Measurements from ENCODE around the gene MDH1B. TPM values are rescaled to one million over a fixed set of nuclear protein-coding genes. Genes with fewer than 3 reads are reported as not detected.
A peak's percentile ranks its signal among the peaks of the same experiment; 100 is the strongest.
"Not testable (repeated sequence)": the region's sequence is repeated elsewhere in the genome, so short reads cannot be mapped to it uniquely, and the experiment has no call there.

The MDH1B gene
- polyA plus RNA-seq, 4 donors = 12.7 to 15.2 (median 13.2) TPM

DNA sequence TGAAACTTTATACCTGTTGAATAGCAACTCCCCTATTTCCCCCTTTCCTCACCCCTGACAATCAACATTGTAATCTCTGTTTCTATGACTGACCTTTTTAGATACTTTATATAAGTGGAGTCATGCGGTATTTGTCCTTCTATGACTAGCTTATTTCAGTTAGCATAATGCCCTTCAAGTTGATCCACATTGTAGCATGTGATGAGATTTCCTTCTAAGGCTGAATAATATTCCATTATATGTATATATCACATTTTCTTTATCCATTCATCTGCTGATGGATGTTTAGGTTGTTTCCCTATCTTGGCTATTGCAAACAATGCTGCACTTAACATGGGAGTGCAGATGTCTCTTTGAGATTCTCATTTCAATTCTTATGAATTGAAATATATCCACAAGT lies 9.7 kb upstream of the MDH1B start:
- no peak for DNase-seq (ENCODE audit: low read depth in 4 of 4, low spot score in 3 of 4)

DNA sequence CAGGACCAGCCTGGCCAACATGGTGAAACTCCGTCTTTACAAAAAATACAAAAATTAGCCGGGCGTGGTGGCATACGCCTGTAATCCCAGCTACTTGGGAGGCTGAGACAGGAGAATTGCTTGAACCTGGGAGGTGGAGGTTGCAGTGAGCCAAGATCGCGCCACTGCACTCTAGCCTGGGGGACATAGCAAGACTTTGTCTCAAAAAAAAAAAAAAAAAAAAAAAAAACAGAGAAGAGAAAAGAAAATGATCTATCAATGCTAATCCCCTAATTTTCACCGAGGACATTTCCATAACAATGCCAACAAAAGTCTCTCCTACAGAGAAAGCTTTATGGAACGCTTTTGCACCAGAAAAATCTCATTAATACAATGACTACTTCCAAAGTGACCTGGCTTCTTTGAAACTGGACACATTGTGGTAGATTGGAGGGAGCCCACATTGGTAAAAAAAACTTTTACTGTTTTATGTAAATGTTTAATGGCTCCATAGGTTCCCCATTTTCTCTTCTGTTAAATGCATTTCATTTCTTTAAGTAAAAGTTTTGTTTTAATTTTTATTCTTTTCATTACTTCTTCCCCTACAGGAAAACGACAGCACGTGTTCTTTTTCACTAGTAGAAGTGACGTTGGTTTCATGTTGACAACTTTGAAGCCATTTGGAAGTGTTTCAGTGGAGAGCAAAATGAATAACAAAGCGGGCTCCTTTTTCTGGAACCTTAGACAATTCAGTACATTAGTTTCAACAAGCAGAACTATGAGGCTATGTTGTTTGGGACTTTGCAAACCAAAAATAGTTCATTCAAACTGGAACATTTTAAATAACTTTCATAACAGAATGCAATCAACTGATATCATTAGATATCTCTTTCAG lies 1.2 kb upstream of the MDH1B start:
- no peak for DNase-seq (ENCODE audit: low read depth in 4 of 4, low spot score in 3 of 4)

DNA sequence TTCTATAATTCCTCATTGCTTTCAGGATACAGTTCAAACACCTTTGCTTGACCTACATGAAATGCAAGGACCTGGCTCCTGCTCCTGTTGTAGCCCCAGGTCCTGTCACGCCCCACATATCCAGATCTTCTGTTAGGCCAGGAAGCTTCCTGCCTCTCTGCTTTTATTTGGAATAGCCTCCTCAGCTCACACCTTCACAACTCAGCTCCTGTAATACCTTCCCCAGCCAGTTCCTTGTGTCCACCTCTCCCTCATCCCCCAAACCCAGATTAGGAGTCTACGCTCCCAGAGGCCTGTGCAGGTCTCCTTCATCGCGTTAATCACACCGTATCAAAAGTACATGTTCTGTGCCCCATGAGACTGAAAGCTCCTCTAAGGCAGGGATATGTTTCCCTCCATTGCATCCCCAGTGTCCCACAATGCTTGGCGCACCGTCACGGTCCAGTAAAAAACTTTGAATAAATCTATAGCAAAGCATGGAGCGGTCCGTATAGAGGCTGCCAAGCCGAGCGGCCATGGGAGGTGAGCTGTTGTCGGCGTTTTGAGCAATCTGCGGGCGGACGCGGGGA lies 371 bp downstream of the MDH1B start:
- DNase-seq (ENCODE audit: low read depth in 4 of 4, low spot score in 3 of 4) = no peak

DNA sequence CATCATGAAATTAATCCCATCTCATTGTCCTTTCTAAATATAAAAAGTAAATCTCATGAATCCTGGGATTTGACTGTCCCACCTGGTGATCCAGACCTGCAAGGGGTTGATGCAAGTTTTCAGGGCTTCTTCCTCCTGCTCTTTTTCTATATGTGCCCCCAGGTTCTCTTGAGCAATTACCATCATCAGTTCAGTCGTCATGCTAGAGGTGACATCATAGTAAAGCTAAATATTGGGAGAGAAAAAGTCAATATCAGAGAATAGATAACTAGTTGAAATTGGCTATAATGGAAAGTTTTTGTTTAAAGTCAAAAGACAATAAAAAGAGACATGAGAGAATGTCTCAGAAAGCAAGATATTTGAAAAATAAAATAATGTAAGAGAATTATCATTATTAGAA lies 8.3 kb downstream of the MDH1B start:
- no peak for DNase-seq (ENCODE audit: low read depth in 4 of 4, low spot score in 3 of 4)

DNA sequence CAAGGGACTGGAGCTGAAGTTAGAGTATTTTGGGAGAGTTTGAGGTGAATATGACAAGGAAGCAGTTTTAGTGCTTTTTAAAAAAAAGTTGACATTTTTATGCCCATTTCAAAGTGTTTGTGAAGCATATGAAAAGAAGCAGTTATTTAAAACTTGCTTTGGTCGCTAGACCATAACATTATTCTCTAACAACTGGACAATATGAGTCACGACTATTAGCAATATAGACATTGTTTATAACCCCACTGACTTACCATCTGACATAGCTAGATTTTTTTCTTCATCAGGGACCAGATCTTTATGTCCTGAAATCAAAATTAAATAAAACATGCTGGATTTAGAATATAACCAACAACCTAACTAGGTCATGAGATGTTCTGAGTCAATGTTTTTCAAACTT lies 24.3 kb downstream of the MDH1B start:
- DNase-seq (ENCODE audit: low read depth in 4 of 4, low spot score in 3 of 4) = no peak

DNA sequence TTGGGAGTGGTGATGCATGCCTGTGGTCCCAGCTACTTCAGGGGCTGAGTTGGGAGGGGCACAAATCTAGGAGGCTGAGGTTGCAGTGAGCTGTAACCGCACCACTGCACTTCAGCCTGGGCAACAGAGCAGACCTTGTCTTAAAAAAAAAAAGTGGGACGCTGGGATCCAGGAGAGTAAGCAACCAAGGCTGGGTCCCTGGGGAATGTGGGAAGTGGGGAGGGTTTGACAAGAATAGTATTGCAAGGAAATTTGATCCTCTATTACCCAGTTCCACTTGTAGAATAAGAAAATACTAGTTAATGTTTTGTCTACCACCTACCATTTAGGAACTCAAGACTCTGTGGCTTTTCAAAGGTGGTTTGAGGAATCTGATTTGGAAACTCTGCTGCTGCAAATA lies 25.9 kb downstream of the MDH1B start:
- peak in 2 of 4 donors; percentile 28 to 31 for DNase-seq (ENCODE audit: low read depth in 4 of 4, low spot score in 3 of 4)

DNA sequence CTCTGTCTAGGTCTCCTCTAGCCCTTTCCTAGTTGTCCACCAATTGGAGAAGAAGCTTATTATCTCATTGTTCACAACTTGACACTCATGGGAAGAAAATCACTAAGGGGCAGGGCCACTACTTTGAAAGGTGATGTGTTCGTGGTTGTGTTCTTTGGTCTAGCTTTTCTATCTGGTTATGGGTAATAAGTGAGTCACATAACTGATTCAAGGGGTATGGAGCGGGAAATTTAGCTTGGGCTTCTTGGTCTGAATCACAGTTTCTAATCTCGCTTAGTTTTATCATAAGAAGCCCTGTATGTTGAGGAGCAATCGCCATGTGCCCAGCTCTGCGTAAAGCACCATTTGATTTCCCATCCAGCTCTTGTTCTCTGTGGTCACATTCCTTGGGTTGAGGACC lies 28.2 kb downstream of the MDH1B start:
- DNase-seq (ENCODE audit: low read depth in 4 of 4, low spot score in 3 of 4) = no peak

DNA sequence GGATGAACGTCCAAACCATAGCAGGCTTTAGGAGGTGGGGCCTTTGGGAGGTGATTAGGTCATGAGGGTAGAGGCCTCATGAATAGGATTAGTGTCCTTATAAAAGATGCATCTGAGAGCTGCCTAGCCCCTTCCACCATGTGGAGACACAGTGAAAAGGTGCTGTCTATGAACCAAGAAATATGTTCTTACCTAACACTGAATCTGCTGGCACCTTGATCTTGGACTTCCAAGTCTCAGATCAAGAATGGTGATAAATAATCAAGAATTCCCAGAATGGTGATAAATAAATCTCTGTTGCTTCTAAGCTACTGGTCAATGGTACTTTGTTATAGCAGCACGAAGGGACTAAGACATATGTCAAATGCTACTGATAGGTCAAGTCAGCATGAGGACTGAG lies 31.8 kb downstream of the MDH1B start:
- DNase-seq (ENCODE audit: low read depth in 4 of 4, low spot score in 3 of 4) = no peak

DNA sequence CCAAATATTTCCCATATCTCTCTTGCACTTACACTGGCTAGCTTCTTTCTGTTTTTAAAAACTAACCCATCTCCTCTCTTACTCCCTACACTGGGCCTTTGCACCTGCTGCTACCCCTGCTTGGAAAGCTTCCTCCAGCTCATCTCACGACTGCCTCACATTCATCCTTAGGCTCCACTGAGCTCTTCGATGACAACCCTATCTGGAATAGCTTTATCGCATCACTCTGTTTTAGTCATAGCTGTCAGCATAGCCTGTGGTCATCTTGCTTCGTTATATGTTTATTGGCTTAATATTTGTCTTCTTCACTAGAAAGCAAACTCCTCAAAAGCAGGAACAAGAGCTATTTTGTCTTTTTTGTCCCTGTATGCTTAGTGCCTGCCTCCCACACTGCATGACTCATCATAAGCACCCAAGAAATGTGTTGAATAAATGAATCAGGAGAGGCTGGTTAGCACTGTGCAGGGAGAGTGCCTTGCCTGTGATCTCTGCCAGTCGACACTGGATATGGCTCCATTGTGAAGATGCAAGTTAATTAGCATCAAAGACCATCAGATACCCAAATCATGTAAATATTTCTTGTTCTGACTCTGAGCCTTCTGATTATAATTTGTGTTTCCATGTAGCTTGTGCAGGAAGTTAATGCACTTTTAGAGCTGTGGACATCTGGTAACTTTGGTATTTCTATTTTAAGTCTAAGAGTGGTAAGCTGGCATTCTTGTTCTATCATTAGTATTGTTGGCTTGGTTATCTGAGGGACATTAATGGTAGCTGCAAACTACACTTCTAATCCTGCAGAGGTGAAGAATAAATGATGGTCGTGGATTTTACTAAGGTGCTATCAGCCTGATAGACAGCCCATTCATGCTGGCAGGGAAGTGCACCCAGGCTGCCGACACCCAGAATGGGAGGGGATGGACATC lies 36.6 kb downstream of the MDH1B start:
- no peak for DNase-seq (ENCODE audit: low read depth in 4 of 4, low spot score in 3 of 4)

DNA sequence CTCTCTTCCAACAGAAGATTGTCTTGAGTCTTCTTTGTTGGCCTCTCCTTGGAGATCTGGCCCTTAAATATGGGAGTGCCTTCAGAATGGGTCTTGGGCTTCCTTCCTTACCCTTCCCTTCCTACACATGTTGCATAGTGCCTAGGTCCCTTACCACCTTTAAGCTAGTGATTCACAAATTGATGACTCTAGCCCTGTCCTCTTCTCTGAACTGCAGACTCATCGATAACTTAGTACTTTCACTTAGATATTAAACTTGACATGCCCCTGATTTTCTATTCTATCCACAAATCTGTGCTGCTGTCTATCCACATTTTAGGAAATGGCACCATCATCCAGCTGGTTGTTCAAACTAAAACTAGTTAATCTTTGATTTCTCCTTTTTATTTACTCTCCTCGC lies 37.8 kb downstream of the MDH1B start:
- DNase-seq (ENCODE audit: low read depth in 4 of 4, low spot score in 3 of 4) = no peak

DNA sequence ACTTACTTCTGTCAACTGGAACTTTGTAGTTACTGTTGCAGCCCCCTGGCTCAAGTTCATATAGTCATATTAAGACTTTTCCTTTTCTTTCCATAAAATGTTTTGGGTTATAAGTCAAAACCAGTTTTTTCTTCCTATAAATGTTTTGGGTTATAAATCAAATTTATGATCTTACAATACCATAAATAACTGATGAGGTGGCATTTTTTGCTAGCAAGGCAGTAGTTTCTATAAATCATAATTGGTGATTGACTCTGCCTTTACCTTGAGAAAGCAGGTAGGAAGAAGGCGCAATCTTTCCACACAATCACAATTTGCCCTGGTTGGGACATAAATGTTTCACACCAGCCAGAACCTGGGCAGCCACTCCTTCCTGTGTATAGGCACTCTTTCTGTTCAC lies 41.8 kb downstream of the MDH1B start:
- DNase-seq (ENCODE audit: low read depth in 4 of 4, low spot score in 3 of 4) = no peak

DNA sequence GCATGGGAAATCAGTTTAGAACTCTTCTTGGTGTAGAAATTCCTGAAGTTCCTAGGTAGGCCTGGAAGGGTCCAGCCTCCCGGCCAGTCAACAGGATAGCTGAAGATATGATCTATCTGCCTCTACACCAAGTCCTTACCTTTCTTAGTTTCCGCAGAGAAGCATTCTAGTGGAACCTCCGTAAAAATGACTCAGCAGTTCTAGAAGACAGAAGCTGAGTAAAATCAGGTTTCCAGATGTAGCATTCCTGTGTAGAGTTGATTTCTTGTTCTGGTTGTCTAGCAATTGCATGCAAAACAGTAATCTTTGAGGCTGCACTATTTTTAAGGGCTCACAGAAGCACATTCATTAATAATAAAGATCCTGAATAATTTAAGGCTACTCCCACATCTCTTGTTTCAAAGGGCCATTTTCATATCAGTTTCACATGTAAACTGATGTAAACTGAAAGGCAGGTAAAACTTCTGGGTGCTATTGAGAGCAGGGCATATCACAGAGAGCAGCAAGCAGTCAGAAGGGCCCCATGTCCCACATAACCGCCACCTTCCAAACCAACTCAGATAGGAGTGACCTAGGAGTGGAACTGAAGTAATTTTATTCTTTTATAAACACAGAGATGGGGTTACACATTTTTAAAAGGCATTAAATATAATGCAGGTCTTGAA lies 43.7 kb downstream of the MDH1B start:
- no peak for DNase-seq (ENCODE audit: low read depth in 4 of 4, low spot score in 3 of 4)

DNA sequence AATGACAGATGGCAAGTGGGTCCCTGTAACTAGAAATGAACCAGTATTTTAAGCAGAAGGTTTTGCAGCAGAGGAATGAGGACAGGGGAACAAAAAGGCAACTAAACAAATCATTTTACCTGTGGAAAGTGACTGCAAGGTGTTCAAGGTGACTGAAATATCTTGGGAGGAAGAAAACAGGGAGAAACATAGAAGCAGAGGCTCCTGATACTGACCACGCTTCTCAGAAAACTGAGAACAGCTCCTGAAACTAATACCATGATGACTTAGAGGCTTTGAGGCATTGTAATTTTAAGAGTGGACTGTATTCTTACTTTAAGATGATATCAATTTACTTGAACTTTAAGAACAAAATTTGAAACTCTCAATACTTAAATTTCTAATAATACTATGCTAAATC lies 46.8 kb downstream of the MDH1B start, which contains the start of gene DYTN:
DYTN (minus strand) TSS at position 101 of the 400 bp plus-strand sequence. CDS start 117 bp downstream, outside the sequence.
- DNase-seq (ENCODE audit: low read depth in 4 of 4, low spot score in 3 of 4) = no peak

DNA sequence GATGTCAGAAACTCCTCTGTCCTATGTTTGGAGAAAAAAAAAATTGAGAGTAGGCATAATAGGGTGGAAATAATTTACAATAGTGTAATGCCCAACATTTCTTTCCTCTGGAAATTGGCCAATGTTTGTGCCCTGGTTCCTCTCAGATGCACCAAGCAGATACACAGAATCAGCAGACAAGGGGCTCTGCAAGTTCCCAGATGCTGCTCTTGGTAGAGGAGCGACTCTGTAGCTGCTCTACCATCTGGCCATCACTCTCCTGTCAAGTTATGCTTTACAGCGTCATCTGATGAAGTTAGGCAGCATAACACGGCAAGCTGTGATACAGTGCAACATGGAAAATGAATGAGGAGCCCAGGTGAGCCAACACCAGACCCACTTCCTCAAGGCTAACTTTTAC lies 48.5 kb downstream of the MDH1B start:
- no peak for DNase-seq (ENCODE audit: low read depth in 4 of 4, low spot score in 3 of 4)

DNA sequence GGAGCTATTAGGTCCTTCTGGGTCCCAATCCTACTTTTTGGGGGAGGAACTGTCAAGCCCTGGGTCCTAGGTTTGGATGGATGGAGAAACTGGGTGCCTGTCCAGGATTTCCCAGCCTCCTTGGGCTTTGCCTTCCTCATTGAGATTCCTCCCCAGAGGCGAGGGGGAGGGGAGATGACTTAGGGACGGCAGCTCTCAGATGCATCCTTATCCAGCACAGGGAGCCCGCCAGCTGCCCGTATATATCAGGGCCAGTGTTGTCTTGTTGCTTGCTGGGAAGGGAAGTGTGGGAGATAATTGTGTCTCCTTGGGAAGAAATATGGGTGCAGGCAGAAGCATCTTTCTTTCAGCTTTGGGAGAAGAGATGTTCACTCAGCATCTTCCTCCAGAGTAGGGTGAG lies 49.9 kb downstream of the MDH1B start:
- DNase-seq (ENCODE audit: low read depth in 4 of 4, low spot score in 3 of 4) = not testable (repeated sequence)

DNA sequence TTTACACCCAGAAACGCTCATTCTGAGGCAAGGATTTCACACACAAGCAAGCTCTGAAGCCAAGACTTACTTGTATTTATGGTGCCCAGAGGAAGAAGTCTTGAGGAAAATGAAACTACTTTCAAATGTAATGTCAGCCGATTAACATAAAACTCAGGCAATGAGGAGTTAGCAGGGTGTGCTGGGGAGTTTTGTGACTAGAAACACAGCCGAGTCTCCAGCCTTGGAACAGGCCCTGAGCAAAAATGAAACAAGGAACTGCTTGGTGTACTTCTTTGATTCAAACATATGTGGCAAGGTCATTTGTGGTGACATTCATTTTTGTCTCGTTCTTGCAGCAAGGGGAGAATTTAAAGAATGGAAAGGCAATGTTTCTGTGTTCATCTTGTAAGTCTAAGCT lies 51.4 kb downstream of the MDH1B start:
- no peak for DNase-seq (ENCODE audit: low read depth in 4 of 4, low spot score in 3 of 4)

DNA sequence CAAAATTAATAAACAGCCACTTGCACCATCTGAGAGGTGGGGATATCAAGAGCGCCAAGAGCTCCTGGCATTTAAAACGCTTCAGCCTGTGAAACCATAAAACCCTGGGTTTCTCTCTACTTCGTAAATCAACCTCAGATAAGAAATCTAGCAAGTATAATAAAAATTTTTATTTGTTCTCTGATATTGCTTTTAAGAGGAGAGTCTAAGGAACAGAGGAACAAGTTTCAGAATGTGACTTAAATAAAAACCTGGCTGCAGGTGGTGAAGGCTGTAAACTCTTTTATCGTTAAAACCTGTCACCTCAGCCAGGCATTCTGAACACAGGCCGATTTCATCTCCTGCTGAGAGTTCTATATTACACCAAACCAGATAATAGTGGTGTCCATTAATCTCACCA lies 56.8 kb downstream of the MDH1B start:
- DNase-seq (ENCODE audit: low read depth in 4 of 4, low spot score in 3 of 4) = no peak

DNA sequence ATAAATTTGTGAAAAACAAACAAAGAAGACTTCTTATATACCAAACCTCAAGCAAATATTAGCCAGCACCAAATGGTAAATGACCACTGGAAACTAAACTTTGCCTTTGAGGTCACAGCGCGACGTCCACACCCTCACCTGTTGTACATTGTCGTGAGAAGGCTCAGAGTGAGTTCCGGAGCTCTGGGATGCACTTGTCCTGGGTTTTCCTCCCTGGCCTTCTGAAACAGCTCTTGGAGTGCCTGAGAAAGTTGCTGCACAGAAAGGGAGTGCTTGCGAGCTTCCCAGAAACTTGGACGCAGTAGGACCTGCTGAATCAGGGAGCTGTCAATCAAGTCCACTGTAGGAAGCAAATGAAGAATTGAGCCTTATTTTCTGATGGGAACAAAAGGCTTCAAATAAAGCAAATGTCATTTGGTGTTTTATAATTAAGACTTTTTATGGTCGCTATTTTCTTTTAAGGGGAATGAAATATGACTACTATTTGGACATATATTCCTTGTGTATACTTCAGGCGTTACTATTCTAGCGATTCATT lies 57.9 kb downstream of the MDH1B start:
- DNase-seq (ENCODE audit: low read depth in 4 of 4, low spot score in 3 of 4) = no peak

DNA sequence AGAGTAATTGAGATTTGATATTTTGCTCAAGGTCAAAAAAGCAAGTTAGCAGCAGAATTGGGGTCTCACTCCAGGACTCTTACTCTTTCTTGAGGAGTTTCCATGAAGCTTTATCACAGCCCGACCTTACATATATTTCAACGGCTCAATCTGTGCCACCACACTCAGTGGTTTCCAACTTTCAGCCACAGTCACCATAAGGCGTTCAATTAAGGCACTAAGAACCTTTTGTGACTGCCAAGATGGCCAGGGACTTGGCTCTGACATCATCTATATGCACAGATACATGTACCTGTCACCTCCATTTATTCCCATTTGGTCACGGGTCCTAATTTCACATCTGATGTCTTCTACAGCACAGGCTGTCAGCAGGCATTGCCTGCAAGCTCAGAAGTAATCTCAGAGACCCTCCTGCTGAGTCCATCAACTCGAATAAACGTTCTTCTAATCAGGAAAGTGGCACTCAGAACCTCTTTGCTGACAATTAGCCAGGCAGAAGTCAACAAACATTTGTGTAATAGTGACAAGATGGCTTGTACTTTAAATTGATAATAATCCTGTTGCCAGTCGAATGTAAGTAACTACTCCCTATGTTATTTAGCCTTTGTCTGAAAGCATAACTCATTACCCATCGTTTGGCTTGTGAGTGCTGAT lies 63.0 kb downstream of the MDH1B start:
- no peak for DNase-seq (ENCODE audit: low read depth in 4 of 4, low spot score in 3 of 4)

DNA sequence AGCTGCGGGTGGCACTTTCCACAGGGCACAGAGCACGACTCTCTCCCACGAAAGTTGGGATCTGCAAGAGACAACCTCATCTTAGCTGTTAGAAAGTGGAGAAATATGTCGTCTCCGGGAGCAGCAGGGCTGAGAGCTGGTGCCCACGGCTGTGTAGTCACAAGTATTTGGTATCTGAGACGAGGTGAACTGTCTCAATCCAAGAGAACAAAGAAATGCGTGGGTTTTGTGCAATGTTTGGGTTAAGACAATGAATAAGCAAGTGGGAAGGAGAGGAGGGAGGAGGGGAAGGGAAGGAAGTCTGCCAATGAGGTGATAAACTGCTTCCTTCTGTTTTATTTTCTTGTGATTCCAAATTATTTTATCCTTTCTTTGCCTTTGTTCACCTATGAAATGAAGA lies 65.0 kb downstream of the MDH1B start:
- no peak for DNase-seq (ENCODE audit: low read depth in 4 of 4, low spot score in 3 of 4)

All from right renal pelvis (tissue), 4 donors.